Neural progenitor cell (in vitro differentiated cells): ENCODE measurements around the gene ABTB2. TPM values are rescaled to one million over a fixed set of nuclear protein-coding genes. Genes with fewer than 3 reads are reported as not detected.

Experiments
- DNase-seq: peaks from one replicate; pipeline ENCODE4 v3.0.0-alpha.2; 2016; ENCODE audit warnings: low spot score
- H2AFZ ChIP-seq: fragments of 200-600 bp; sonication (generic); replicated peaks from 2 replicates; pipeline ENCODE4 v1.6.1; 2016; ENCODE audit warnings: antibody characterized with exemption
- H3F3A ChIP-seq: fragments of 200-600 bp; sonication (generic); 2 replicates; pipeline ENCODE4 v1.6.1; 2016; ENCODE audit warnings: antibody characterized with exemption, low read depth
- H3K27ac ChIP-seq: fragments of 200-600 bp; sonication (generic); 2 replicates; pipeline ENCODE4 v1.5.1; 2016; ENCODE audit warnings: mild to moderate bottlenecking
- H3K27me3 ChIP-seq: fragments of 200-600 bp; sonication (generic); 2 replicates; pipeline ENCODE4 v1.6.1; 2016; ENCODE audit warnings: mild to moderate bottlenecking, moderate library complexity
- H3K36me3 ChIP-seq: fragments of 200-600 bp; sonication (generic); 2 replicates; pipeline ENCODE4 v1.5.1; 2016
- H3K4me1 ChIP-seq: fragments of 200-600 bp; sonication (generic); 2 replicates; pipeline ENCODE4 v1.6.1; 2016; ENCODE audit warnings: mixed run types
- H3K4me2 ChIP-seq: fragments of 200-600 bp; sonication (generic); 2 replicates; pipeline ENCODE4 v1.6.1; 2016
- H3K4me3 ChIP-seq: fragments of 200-600 bp; sonication (generic); 2 replicates; pipeline ENCODE4 v1.5.1; 2016
- H3K79me2 ChIP-seq: fragments of 200-600 bp; sonication (generic); 2 replicates; pipeline ENCODE4 v1.6.1; 2016; ENCODE audit warnings: low read depth
- H3K9ac ChIP-seq: fragments of 200-600 bp; sonication (generic); 2 replicates; pipeline ENCODE4 v1.6.1; 2016
- H3K9me3 ChIP-seq: fragments of 200-600 bp; sonication (generic); 2 replicates; pipeline ENCODE4 v1.5.1; 2016; ENCODE audit warnings: low read depth
- H4K20me1 ChIP-seq: fragments of 200-600 bp; sonication (generic); 2 replicates; pipeline ENCODE4 v1.6.1; 2016; ENCODE audit warnings: low read depth
- H3K27ac Mint-ChIP-seq: 3 replicates; pipeline ENCODE4 v1.8.0; 2021; ENCODE audit warnings: mixed read lengths
- H3K27me3 Mint-ChIP-seq: 2 replicates; pipeline ENCODE4 v1.8.0; 2022; ENCODE audit warnings: low read depth, mild to moderate bottlenecking, inconsistent platforms, moderate library complexity, mixed read lengths; ENCODE audit not compliant: insufficient read depth
- H3K36me3 Mint-ChIP-seq: 3 replicates; pipeline ENCODE4 v1.8.0; 2021; ENCODE audit warnings: mixed read lengths
- H3K4me1 Mint-ChIP-seq: 3 replicates; pipeline ENCODE4 v1.8.0; 2021; ENCODE audit warnings: mixed read lengths
- H3K4me3 Mint-ChIP-seq: 3 replicates; pipeline ENCODE4 v1.8.0; 2021; ENCODE audit warnings: mild to moderate bottlenecking, moderate library complexity, mixed read lengths
- H3K9me3 Mint-ChIP-seq: 3 replicates; pipeline ENCODE4 v1.8.0; 2020; ENCODE audit warnings: mixed read lengths
- CTCF ChIP-seq: fragments of 200-600 bp; sonication (generic); IDR thresholded peaks from 2 replicates; pipeline ENCODE4 v1.5.1; 2017; ENCODE audit warnings: antibody characterized with exemption, mild to moderate bottlenecking
- EZH2 ChIP-seq: fragments of 200-600 bp; sonication (generic); IDR thresholded peaks from 2 replicates; pipeline ENCODE4 v1.6.1; 2017; ENCODE audit warnings: antibody characterized with exemption, mild to moderate bottlenecking, moderate library complexity
- EZH2phosphoT487 ChIP-seq: fragments of 200-600 bp; sonication (generic); IDR thresholded peaks from 2 replicates; pipeline ENCODE4 v1.6.1; 2017; ENCODE audit warnings: antibody characterized with exemption
- total RNA-seq: library from RNA; depleted of rRNA; stranded (reverse); fragments of >200 nt; gene quantifications from 2 replicates; pipeline ENCODE4 v1.2.3, GENCODE V29; 2015; ENCODE audit warnings: low replicate concordance

Gene ABTB2
- total RNA-seq, 1 donor from 2014 or later = 0.37 TPM

- no peaks in the 10 kb centered on the region for H3K9me3 Mint-ChIP-seq
- H3K36me3 Mint-ChIP-seq = no peaks in the 10 kb centered on the region
- TF ChIP-seq EZH2 (no peak), EZH2phosphoT487 (no peak), CTCF (no peak)
- Histone ChIP-seq H3K27ac (no peak overlapping the region), H3K27me3 (peaks cover 36% of the 10 kb centered on the region), H2AFZ (no peak overlapping the region), H3K36me3 (no peaks in the 10 kb centered on the region), H3F3A (peaks cover 20% of the 10 kb centered on the region), H4K20me1 (no peaks in the 10 kb centered on the region), H3K9me3 (no peaks in the 10 kb centered on the region), H3K79me2 (no peaks in the 10 kb centered on the region), H3K4me1 (peaks cover 30% of the 10 kb centered on the region), H3K4me3 (no peak overlapping the region), H3K9ac (no peak overlapping the region), H3K4me2 (no peak overlapping the region)
- H3K27me3 Mint-ChIP-seq = peaks cover 4% of the 10 kb centered on the region
- no peak overlapping the region for H3K4me3 Mint-ChIP-seq
- no peak for DNase-seq
- no peak overlapping the region for H3K27ac Mint-ChIP-seq
- H3K4me1 Mint-ChIP-seq = peaks cover 42% of the 10 kb centered on the region
Observed at GRCh38 chr11:34183848-34184391, 173.9 kb downstream of the ABTB2 start.

GRCh38 chr11:34182921-34183685, 174.7 kb downstream of the ABTB2 start:
- Histone ChIP-seq H3K27me3 (peaks cover 28% of the 10 kb centered on the region), H3K36me3 (no peaks in the 10 kb centered on the region), H2AFZ (no peak overlapping the region), H3K27ac (no peak overlapping the region), H3K4me2 (no peak overlapping the region), H4K20me1 (no peaks in the 10 kb centered on the region), H3K4me3 (no peak overlapping the region), H3F3A (peaks cover 20% of the 10 kb centered on the region), H3K4me1 (peaks cover 25% of the 10 kb centered on the region), H3K79me2 (no peaks in the 10 kb centered on the region), H3K9me3 (no peaks in the 10 kb centered on the region), H3K9ac (no peak overlapping the region)
- Mint-ChIP-seq H3K4me3 (no peak overlapping the region), H3K4me1 (peaks cover 34% of the 10 kb centered on the region), H3K27me3 (peaks cover 4% of the 10 kb centered on the region), H3K9me3 (no peaks in the 10 kb centered on the region), H3K27ac (no peak overlapping the region), H3K36me3 (no peaks in the 10 kb centered on the region)
- DNase-seq = no peak
- TF ChIP-seq EZH2 (no peak), EZH2phosphoT487 (no peak), CTCF (no peak)

DNA sequence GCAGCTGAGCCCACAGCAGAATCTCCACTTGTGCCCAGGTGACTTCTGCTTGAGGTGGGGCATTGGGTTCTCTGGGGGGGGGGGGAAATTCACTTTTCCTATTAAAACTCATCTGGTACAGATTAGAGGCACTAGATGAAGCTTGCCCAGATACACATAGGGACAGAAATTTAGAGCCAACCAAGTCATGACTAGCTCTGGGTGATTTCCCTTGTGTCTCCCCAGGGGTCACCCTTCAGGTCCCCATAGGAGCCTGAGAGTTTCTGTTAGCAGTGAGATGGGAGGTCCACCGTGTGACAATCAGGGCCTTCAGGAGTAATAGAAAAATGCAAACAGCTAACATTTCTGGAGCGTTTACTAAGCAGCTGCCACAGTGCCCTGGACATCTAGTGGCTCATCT, 175.4 kb downstream of the ABTB2 start:
- H4K20me1 ChIP-seq = no peaks in the 10 kb centered on the region
- peaks cover 22% of the 10 kb centered on the region for H3K4me1 ChIP-seq
- no peaks in the 10 kb centered on the region for H3K9me3 ChIP-seq
- H3K9me3 Mint-ChIP-seq = no peaks in the 10 kb centered on the region
- no peaks in the 10 kb centered on the region for H3K36me3 Mint-ChIP-seq
- H3K4me2 ChIP-seq = no peak overlapping the region
- H3K4me3 ChIP-seq = no peak overlapping the region
- no peak overlapping the region for H3K9ac ChIP-seq
- no peaks in the 10 kb centered on the region for H3K36me3 ChIP-seq
- no peak for DNase-seq
- peaks cover 29% of the 10 kb centered on the region for H3K4me1 Mint-ChIP-seq
- H2AFZ ChIP-seq = no peak overlapping the region
- H3K27ac ChIP-seq = no peak overlapping the region
- H3K4me3 Mint-ChIP-seq = no peak overlapping the region
- TF ChIP-seq CTCF = no peak
- TF ChIP-seq EZH2phosphoT487 = no peak
- H3K27me3 Mint-ChIP-seq = peaks cover 4% of the 10 kb centered on the region
- no peaks in the 10 kb centered on the region for H3K79me2 ChIP-seq
- peaks cover 21% of the 10 kb centered on the region for H3K27me3 ChIP-seq
- H3F3A ChIP-seq = peaks cover 20% of the 10 kb centered on the region
- H3K27ac Mint-ChIP-seq = no peak overlapping the region
